H9 (cell line): ENCODE data around the gene KIAA0825. TPM values are rescaled to one million over a fixed set of nuclear protein-coding genes. Genes with fewer than 3 reads are reported as not detected.

Experiments
- DNase-seq: peaks from one replicate; pipeline ENCODE4 v3.0.0-alpha.2; 2017
- H2AFZ ChIP-seq: one replicate; pipeline ENCODE4 v1.6.1; 2013; ENCODE audit warnings: mild to moderate bottlenecking, low read length, control low read depth, moderate library complexity
- H2AK5ac ChIP-seq: 2 replicates; pipeline ENCODE4 v1.6.1; 2013; ENCODE audit warnings: low read length, control low read depth, mixed read lengths; ENCODE audit not compliant: insufficient read length
- H2BK120ac ChIP-seq: one replicate; pipeline ENCODE4 v1.6.1; 2013; ENCODE audit warnings: low read depth, mild to moderate bottlenecking, low read length, control low read depth, inconsistent platforms; ENCODE audit not compliant: poor library complexity, severe bottlenecking
- H2BK12ac ChIP-seq: 2 replicates; pipeline ENCODE4 v1.6.1; 2013; ENCODE audit warnings: low read length, control low read depth, mixed read lengths, low read depth; ENCODE audit not compliant: insufficient read length
- H2BK15ac ChIP-seq: 2 replicates; pipeline ENCODE4 v1.6.1; 2013; ENCODE audit warnings: low read depth, low read length, control low read depth
- H2BK20ac ChIP-seq: one replicate; pipeline ENCODE4 v1.6.1; 2013; ENCODE audit warnings: low read depth, mild to moderate bottlenecking, low read length, control low read depth, inconsistent platforms; ENCODE audit not compliant: poor library complexity, severe bottlenecking
- H2BK5ac ChIP-seq: 2 replicates; pipeline ENCODE4 v1.6.1; 2013; ENCODE audit warnings: low read length, control low read depth, mixed read lengths; ENCODE audit not compliant: insufficient read length
- H3K14ac ChIP-seq: 2 replicates; pipeline ENCODE4 v1.6.1; 2013; ENCODE audit warnings: low read length, control low read depth; ENCODE audit not compliant: insufficient read depth
- H3K18ac ChIP-seq: 2 replicates; pipeline ENCODE4 v1.6.1; 2013; ENCODE audit warnings: low read depth, mild to moderate bottlenecking, mixed read lengths, low read length, control low read depth; ENCODE audit not compliant: insufficient read length
- H3K23ac ChIP-seq: 2 replicates; pipeline ENCODE4 v1.6.1; 2013; ENCODE audit warnings: low read length, control low read depth, mixed read lengths, low read depth; ENCODE audit not compliant: insufficient read length
- H3K23me2 ChIP-seq: 2 replicates; pipeline ENCODE4 v1.6.1; 2013; ENCODE audit warnings: low read depth, mild to moderate bottlenecking, mixed read lengths, low read length, control low read depth; ENCODE audit not compliant: insufficient read length, poor library complexity, severe bottlenecking
- H3K27ac ChIP-seq: 2 replicates; pipeline ENCODE4 v1.5.1; 2013; ENCODE audit warnings: low read length, control low read depth, mixed read lengths, low read depth; ENCODE audit not compliant: insufficient read length
- H3K27me3 ChIP-seq: 2 replicates; pipeline ENCODE4 v1.6.1; 2013; ENCODE audit warnings: low read length, control low read depth, inconsistent platforms; ENCODE audit not compliant: insufficient read depth
- H3K4ac ChIP-seq: 2 replicates; pipeline ENCODE4 v1.6.1; 2013; ENCODE audit warnings: low read depth, mild to moderate bottlenecking, control low read depth, inconsistent platforms, low read length, moderate library complexity
- H3K4me1 ChIP-seq: 2 replicates; pipeline ENCODE4 v1.6.1; 2013; ENCODE audit warnings: low read length, control low read depth, inconsistent platforms; ENCODE audit not compliant: insufficient read depth
- H3K4me2 ChIP-seq: 2 replicates; pipeline ENCODE4 v1.6.1; 2013; ENCODE audit warnings: low read length, control low read depth, mixed read lengths; ENCODE audit not compliant: insufficient read length, insufficient read depth
- H3K56ac ChIP-seq: 2 replicates; pipeline ENCODE4 v1.6.1; 2013; ENCODE audit warnings: low read depth, mild to moderate bottlenecking, mixed read lengths, low read length, control low read depth; ENCODE audit not compliant: insufficient read length
- H3K79me1 ChIP-seq: 2 replicates; pipeline ENCODE4 v1.6.1; 2013; ENCODE audit warnings: low read depth, mild to moderate bottlenecking, moderate library complexity, low read length, control low read depth, inconsistent platforms; ENCODE audit not compliant: insufficient read depth, poor library complexity, severe bottlenecking
- H3K79me2 ChIP-seq: 2 replicates; pipeline ENCODE4 v1.6.1; 2013; ENCODE audit warnings: low read length, control low read depth, inconsistent platforms; ENCODE audit not compliant: insufficient read depth
- H3K9ac ChIP-seq: 2 replicates; pipeline ENCODE4 v1.6.1; 2013; ENCODE audit warnings: low read length, control low read depth, mixed read lengths; ENCODE audit not compliant: insufficient read length; ENCODE audit errors: extremely low read depth
- H3K9me3 ChIP-seq: one replicate; pipeline ENCODE4 v1.6.1; 2013; ENCODE audit warnings: low read depth, low read length, inconsistent platforms; ENCODE audit not compliant: control insufficient read depth
- H3T11ph ChIP-seq: one replicate; pipeline ENCODE4 v1.6.1; 2013; ENCODE audit warnings: mild to moderate bottlenecking, low read length, control low read depth, inconsistent platforms
- H4K20me1 ChIP-seq: one replicate; pipeline ENCODE4 v1.6.1; 2013; ENCODE audit not compliant: control insufficient read depth, insufficient read length, insufficient read depth
- H4K5ac ChIP-seq: 2 replicates; pipeline ENCODE4 v1.6.1; 2013; ENCODE audit warnings: low read depth, mild to moderate bottlenecking, mixed read lengths, low read length, control low read depth; ENCODE audit not compliant: insufficient read length
- H4K8ac ChIP-seq: replicated peaks from 2 replicates; pipeline ENCODE4 v1.6.1; 2013; ENCODE audit warnings: low read length, control low read depth, mixed read lengths, low read depth; ENCODE audit not compliant: insufficient read length
- H4K91ac ChIP-seq: 2 replicates; pipeline ENCODE4 v1.6.1; 2013; ENCODE audit warnings: low read depth, mild to moderate bottlenecking, moderate library complexity, mixed read lengths, low read length, control low read depth; ENCODE audit not compliant: insufficient read length
- H3K27ac Mint-ChIP-seq, 3 experiments: 2 replicates in 2 of 3; 3 replicates in 1 of 3; pipeline ENCODE4 v1.8.0; 2020 to 2021; ENCODE audit warnings: mixed read lengths in 3 of 3, mild to moderate bottlenecking in 1 of 3, moderate library complexity in 1 of 3
- H3K27me3 Mint-ChIP-seq: 2 replicates; pipeline ENCODE4 v1.8.0; 2021; ENCODE audit warnings: low read depth, mild to moderate bottlenecking, moderate library complexity, mixed read lengths
- H3K36me3 Mint-ChIP-seq, 3 experiments: 2 replicates in 2 of 3; 3 replicates in 1 of 3; pipeline ENCODE4 v1.8.0; 2020 to 2021; ENCODE audit warnings: low read depth in 3 of 3, mixed read lengths in 3 of 3; ENCODE audit not compliant: insufficient read depth in 1 of 3
- H3K4me1 Mint-ChIP-seq, 2 experiments: 2 replicates each; pipeline ENCODE4 v1.8.0; 2020; ENCODE audit warnings: mixed read lengths in 2 of 2
- H3K4me3 Mint-ChIP-seq, 2 experiments: 2 replicates in 1 of 2; 3 replicates in 1 of 2; pipeline ENCODE4 v1.8.0; 2020 to 2021; ENCODE audit warnings: mild to moderate bottlenecking in 2 of 2, mixed read lengths in 2 of 2, moderate library complexity in 1 of 2
- H3K9me3 Mint-ChIP-seq, 2 experiments: 2 replicates in 1 of 2; 3 replicates in 1 of 2; pipeline ENCODE4 v1.8.0; 2020; ENCODE audit warnings: mild to moderate bottlenecking in 2 of 2, mixed read lengths in 2 of 2, moderate library complexity in 1 of 2
- CTCF ChIP-seq: fragments of 200-600 bp; sonication (generic); conservative IDR thresholded peaks from 3 replicates; pipeline ENCODE4 v1.8.0; 2021; ENCODE audit warnings: antibody characterized with exemption, mild to moderate bottlenecking
- WGBS: extraction: QIAGEN DNeasy Blood & Tissue Kit; methylation state at CpG from one replicate; pipeline ENCODE4 v1.1.7; 2013; ENCODE audit warnings: missing lambda C conversion rate, low lambda C conversion rate, mixed read lengths; ENCODE audit not compliant: insufficient read length; ENCODE audit errors: extremely low coverage; 5-methylcytosine and 5-hydroxymethylcytosine counted together
- total RNA-seq: library from RNA; stranded (reverse); gene quantifications from 2 replicates; pipeline ENCODE4 v1.2.1, GENCODE V29; 2021

Gene KIAA0825
- total RNA-seq, 1 experiment from 2014 or later: 1.8 TPM

- Mint-ChIP-seq H3K27ac (no peak overlapping the region), H3K4me3 (no peak overlapping the region), H3K4me1 (no peaks in the 10 kb centered on the region), H3K36me3 (peaks cover 55 to 73% (median 58%) of the 10 kb centered on the region in 3 experiments), H3K9me3 (peaks cover 33 to 40% of the 10 kb centered on the region in 2 experiments), H3K27me3 (no peaks in the 10 kb centered on the region)
- DNase-seq: no peak
- Histone ChIP-seq H3K9ac (no peak overlapping the region), H2BK120ac (no peak overlapping the region), H3K27ac (no peak overlapping the region), H3K9me3 (no peaks in the 10 kb centered on the region), H2BK5ac (no peak overlapping the region), H2BK15ac (no peak overlapping the region), H4K20me1 (no peaks in the 10 kb centered on the region), H2BK12ac (no peak overlapping the region), H2AFZ (no peak overlapping the region), H4K5ac (no peak overlapping the region), H4K8ac (no peak overlapping the region), H2BK20ac (no peak overlapping the region), H3T11ph (no peak overlapping the region), H3K56ac (no peak overlapping the region), H3K4me1 (no peaks in the 10 kb centered on the region), H3K23me2 (no peaks in the 10 kb centered on the region), H3K18ac (no peak overlapping the region), H3K23ac (no peak overlapping the region), H3K4me2 (no peak overlapping the region), H3K79me1 (peaks cover 3% of the 10 kb centered on the region), H3K14ac (no peak overlapping the region), H3K27me3 (no peaks in the 10 kb centered on the region), H3K4ac (no peak overlapping the region), H3K79me2 (no peaks in the 10 kb centered on the region), H2AK5ac (no peak overlapping the region), H4K91ac (no peak overlapping the region)
- WGBS: no CpG with 5 or more reads among the region's 1 CpG
- TF ChIP-seq CTCF: no peak
Observed at GRCh38 chr5:94658272-94658671, 39.9 kb upstream of the KIAA0825 start.
